ENCODE data around the gene HEY2. TPM values are rescaled to one million over a fixed set of nuclear protein-coding genes. Genes with fewer than 3 reads are reported as not detected.

HEY2 gene
- total RNA-seq, 6 donors from 2014 or later: 1.3 to 3.3 (median 1.8) TPM

- ATAC-seq (ENCODE audit: low FRiP score in 2 of 2): peak; percentile 10 to 80
- Histone ChIP-seq H3K36me3 (peaks cover 0 to 2% (median 0%) of the 10 kb centered on the region in 4 donors), H3K4me3 (no peak overlapping the region), H3K27ac (peak overlapping the region; percentile 23 to 74 (median 43)), H3K9me3 (no peaks in the 10 kb centered on the region), H3K27me3 (no peaks in the 10 kb centered on the region), H3K4me1 (peaks cover 17 to 42% (median 34%) of the 10 kb centered on the region in 4 donors)
- no peak for DNase-seq
- 68 to 74% methylated on average over 3 of the region's 3 CpGs for WGBS, 2 donors
- TF ChIP-seq CTCF (IDR thresholded peaks at IDR 0.05) (no peak), POLR2A (IDR thresholded peaks at IDR 0.05) (no peak), POLR2AphosphoS5 (IDR thresholded peaks at IDR 0.05) (no peak), EP300 (IDR thresholded peaks at IDR 0.05) (no peak)
Observed at GRCh38 chr6:125797120-125797885, 47.9 kb downstream of the HEY2 start.

- DNase-seq: peak in 1 of 2 donors; percentile 37
- H3K27ac ChIP-seq: peak overlapping the region; percentile 23 to 74 (median 43)
- H3K4me3 ChIP-seq: no peak overlapping the region
- peak in 1 of 4 donors; percentile 15 for TF ChIP-seq EP300 (IDR thresholded peaks at IDR 0.05)
- no peak for TF ChIP-seq POLR2AphosphoS5 (IDR thresholded peaks at IDR 0.05)
- peaks cover 0 to 2% (median 0%) of the 10 kb centered on the region in 4 donors for H3K36me3 ChIP-seq
- H3K4me1 ChIP-seq: peaks cover 14 to 42% (median 34%) of the 10 kb centered on the region in 4 donors
- H3K27me3 ChIP-seq: no peaks in the 10 kb centered on the region
- peak in 1 of 2 donors; percentile 19 for ATAC-seq (ENCODE audit: low FRiP score in 2 of 2)
- whole genome bisulfite sequencing, 2 donors: 74 to 80% methylated on average over 3 of the region's 3 CpGs
- no peaks in the 10 kb centered on the region for H3K9me3 ChIP-seq
Observed at GRCh38 chr6:125797886-125798444, 48.5 kb downstream of the HEY2 start.

GRCh38 chr6:125798734-125799508, 49.5 kb downstream of the HEY2 start:
- TF ChIP-seq POLR2AphosphoS5 (IDR thresholded peaks at IDR 0.05) (no peak), POLR2A (IDR thresholded peaks at IDR 0.05) (no peak), EP300 (IDR thresholded peaks at IDR 0.05) (no peak), CTCF (IDR thresholded peaks at IDR 0.05) (no peak)
- Histone ChIP-seq H3K27me3 (no peaks in the 10 kb centered on the region), H3K9me3 (no peaks in the 10 kb centered on the region), H3K4me3 (no peak overlapping the region), H3K27ac (peak overlapping the region; percentile 17 to 59 (median 38)), H3K36me3 (peaks cover 0 to 2% (median 0%) of the 10 kb centered on the region in 4 donors), H3K4me1 (peaks cover 21 to 39% (median 34%) of the 10 kb centered on the region in 4 donors)
- ATAC-seq (ENCODE audit: low FRiP score in 2 of 2) (peak in 1 of 2 donors; percentile 52), DNase-seq (no peak)
- WGBS, 2 donors: 81 to 87% methylated on average over 5 of the region's 5 CpGs

- Histone ChIP-seq H3K4me1 (peaks cover 13 to 32% (median 30%) of the 10 kb centered on the region in 4 donors), H3K4me3 (no peak overlapping the region), H3K27ac (peak overlapping the region in 3 of 4 donors; percentile 21 to 41 (median 41)), H3K36me3 (peaks cover 0 to 2% (median 0%) of the 10 kb centered on the region in 4 donors), H3K27me3 (no peaks in the 10 kb centered on the region), H3K9me3 (no peaks in the 10 kb centered on the region)
- no peak for ATAC-seq (ENCODE audit: low FRiP score in 2 of 2)
- WGBS, 2 donors: 91 to 98% methylated on average over 2 of the region's 2 CpGs
- DNase-seq: no peak
- TF ChIP-seq POLR2AphosphoS5 (IDR thresholded peaks at IDR 0.05): no peak
- TF ChIP-seq POLR2A (IDR thresholded peaks at IDR 0.05): no peak
- no peak for TF ChIP-seq EP300 (IDR thresholded peaks at IDR 0.05)
- TF ChIP-seq CTCF (IDR thresholded peaks at IDR 0.05): no peak
Observed at GRCh38 chr6:125802383-125802782, 53.0 kb downstream of the HEY2 start.

GRCh38 chr6:125802943-125803377, 53.5 kb downstream of the HEY2 start:
- Histone ChIP-seq H3K27me3 (no peaks in the 10 kb centered on the region), H3K4me3 (no peak overlapping the region), H3K36me3 (peaks cover 0 to 2% (median 0%) of the 10 kb centered on the region in 4 donors), H3K27ac (peak overlapping the region; percentile 21 to 43 (median 41)), H3K9me3 (no peaks in the 10 kb centered on the region), H3K4me1 (peaks cover 7 to 29% (median 26%) of the 10 kb centered on the region in 4 donors)
- no peak for DNase-seq
- WGBS, 2 donors: 33% methylated on average over 4 of the region's 4 CpGs
- peak in 1 of 2 donors; percentile 65 for ATAC-seq (ENCODE audit: low FRiP score in 2 of 2)
- TF ChIP-seq EP300 (IDR thresholded peaks at IDR 0.05) (no peak), CTCF (IDR thresholded peaks at IDR 0.05) (no peak), POLR2AphosphoS5 (IDR thresholded peaks at IDR 0.05) (no peak), POLR2A (IDR thresholded peaks at IDR 0.05) (no peak)
